HUES64 (cell line): ENCODE data around the gene ASXL2.

Experiments
- H3K27ac ChIP-seq: 2 replicates; pipeline ENCODE4 v1.7.0; 2013; ENCODE audit warnings: low read depth, low read length, inconsistent platforms
- H3K27me3 ChIP-seq: 2 replicates; pipeline ENCODE4 v1.6.1; 2013; ENCODE audit warnings: mild to moderate bottlenecking, low read length; ENCODE audit not compliant: insufficient read depth
- H3K36me3 ChIP-seq: 2 replicates; pipeline ENCODE4 v1.6.1; 2013; ENCODE audit warnings: mild to moderate bottlenecking, low read length; ENCODE audit not compliant: insufficient read depth
- H3K4me1 ChIP-seq: 2 replicates; pipeline ENCODE4 v1.6.1; 2013; ENCODE audit warnings: mild to moderate bottlenecking, low read length, moderate library complexity; ENCODE audit not compliant: insufficient read depth
- H3K4me3 ChIP-seq: 2 replicates; pipeline ENCODE4 v1.5.1; 2013; ENCODE audit warnings: mild to moderate bottlenecking, low read length, moderate library complexity
- H3K9ac ChIP-seq: 2 replicates; pipeline ENCODE4 v1.6.1; 2013; ENCODE audit warnings: mild to moderate bottlenecking, low read depth, low read length
- H3K9me3 ChIP-seq: 2 replicates; pipeline ENCODE4 v1.6.1; 2013; ENCODE audit warnings: low read depth, low read length; ENCODE audit not compliant: insufficient read depth
- WGBS: fragments of 150-250, 120-280 bp; methylation state at CpG from one replicate; pipeline ENCODE4 v1.1.7; 2013; ENCODE audit warnings: missing lambda C conversion rate; 5-methylcytosine and 5-hydroxymethylcytosine counted together

The ASXL2 gene

GRCh38 chr2:25757906-25758305 is 120.4 kb downstream of the ASXL2 start:
- Histone ChIP-seq H3K36me3 (peaks cover 82% of the 10 kb centered on the region), H3K27ac (0 out of 2 replicates have a peak overlapping the region, but pooled peaks have one; percentile 8), H3K9me3 (no peaks in the 10 kb centered on the region), H3K4me1 (no peaks in the 10 kb centered on the region), H3K4me3 (no peak overlapping the region), H3K9ac (no peak overlapping the region), H3K27me3 (no peaks in the 10 kb centered on the region)
- 100% methylated on average over 1 of the region's 1 CpG for WGBS

- 97% methylated on average over 4 of the region's 4 CpGs for WGBS
- Histone ChIP-seq H3K9ac (no peak overlapping the region), H3K36me3 (peaks cover 83% of the 10 kb centered on the region), H3K9me3 (no peaks in the 10 kb centered on the region), H3K4me1 (no peaks in the 10 kb centered on the region), H3K4me3 (no peak overlapping the region), H3K27me3 (no peaks in the 10 kb centered on the region), H3K27ac (no peak overlapping the region)
Measured at GRCh38 chr2:25756536-25756935, 121.8 kb downstream of the ASXL2 start.

GRCh38 chr2:25749676-25750075 is 128.6 kb downstream of the ASXL2 start:
- H3K9ac ChIP-seq = no peak overlapping the region
- H3K4me1 ChIP-seq = no peaks in the 10 kb centered on the region
- no peak overlapping the region for H3K4me3 ChIP-seq
- no peaks in the 10 kb centered on the region for H3K27me3 ChIP-seq
- 98% methylated on average over 5 of the region's 5 CpGs for WGBS
- no peaks in the 10 kb centered on the region for H3K9me3 ChIP-seq
- H3K36me3 ChIP-seq = peaks cover 84% of the 10 kb centered on the region
- no peak overlapping the region for H3K27ac ChIP-seq

- Histone ChIP-seq H3K4me3 (no peak overlapping the region), H3K9me3 (no peaks in the 10 kb centered on the region), H3K9ac (no peak overlapping the region), H3K27ac (no peak overlapping the region), H3K36me3 (peaks cover 63% of the 10 kb centered on the region), H3K4me1 (peaks cover 29% of the 10 kb centered on the region), H3K27me3 (no peaks in the 10 kb centered on the region)
- 94% methylated on average over 8 of the region's 8 CpGs for WGBS
Measured at GRCh38 chr2:25744055-25744454, 134.2 kb downstream of the ASXL2 start.

- Histone ChIP-seq H3K4me3 (no peak overlapping the region), H3K27ac (no peak overlapping the region), H3K27me3 (no peaks in the 10 kb centered on the region), H3K9me3 (no peaks in the 10 kb centered on the region), H3K9ac (no peak overlapping the region), H3K4me1 (peaks cover 29% of the 10 kb centered on the region), H3K36me3 (peaks cover 55% of the 10 kb centered on the region)
- 84% methylated on average over 5 of the region's 5 CpGs for WGBS
Measured at GRCh38 chr2:25743132-25743830, 135.0 kb downstream of the ASXL2 start.

GRCh38 chr2:25742501-25742900 is 135.8 kb downstream of the ASXL2 start:
- Histone ChIP-seq H3K4me3 (no peak overlapping the region), H3K9ac (no peak overlapping the region), H3K27ac (no peak overlapping the region), H3K36me3 (peaks cover 50% of the 10 kb centered on the region), H3K27me3 (no peaks in the 10 kb centered on the region), H3K9me3 (no peaks in the 10 kb centered on the region), H3K4me1 (peaks cover 29% of the 10 kb centered on the region)
- 95% methylated on average over 1 of the region's 1 CpG for WGBS

- peak overlapping the region; percentile 72; the same call in 1 of the 2 replicates for H3K27ac ChIP-seq
- peaks cover 36% of the 10 kb centered on the region for H3K36me3 ChIP-seq
- no peaks in the 10 kb centered on the region for H3K9me3 ChIP-seq
- no peaks in the 10 kb centered on the region for H3K27me3 ChIP-seq
- no peak overlapping the region for H3K4me3 ChIP-seq
- WGBS = 66% methylated on average over 6 of the region's 6 CpGs
- H3K9ac ChIP-seq = no peak overlapping the region
- peaks cover 29% of the 10 kb centered on the region for H3K4me1 ChIP-seq
Measured at GRCh38 chr2:25740810-25741381, 137.4 kb downstream of the ASXL2 start.

GRCh38 chr2:25738383-25739343 is 139.6 kb downstream of the ASXL2 start:
- peaks cover 22% of the 10 kb centered on the region for H3K36me3 ChIP-seq
- H3K27ac ChIP-seq = no peak overlapping the region
- H3K27me3 ChIP-seq = no peaks in the 10 kb centered on the region
- no peak overlapping the region for H3K4me3 ChIP-seq
- no peak overlapping the region for H3K9ac ChIP-seq
- 92% methylated on average over 3 of the region's 3 CpGs for WGBS
- peaks cover 52% of the 10 kb centered on the region for H3K4me1 ChIP-seq
- no peaks in the 10 kb centered on the region for H3K9me3 ChIP-seq

GRCh38 chr2:25736899-25737515 is 141.3 kb downstream of the ASXL2 start:
- H3K9me3 ChIP-seq = no peaks in the 10 kb centered on the region
- no peak overlapping the region for H3K27ac ChIP-seq
- 94% methylated on average over 5 of the region's 6 CpGs for WGBS
- H3K9ac ChIP-seq = no peak overlapping the region
- H3K4me1 ChIP-seq = peaks cover 44% of the 10 kb centered on the region
- peaks cover 5% of the 10 kb centered on the region; the same call in 1 of the 2 replicates for H3K36me3 ChIP-seq
- H3K4me3 ChIP-seq = no peak overlapping the region
- no peaks in the 10 kb centered on the region for H3K27me3 ChIP-seq

GRCh38 chr2:25735835-25736234 is 142.5 kb downstream of the ASXL2 start:
- WGBS = 93% methylated on average over 1 of the region's 1 CpG
- H3K36me3 ChIP-seq = no peaks in the 10 kb centered on the region
- no peak overlapping the region for H3K27ac ChIP-seq
- H3K9ac ChIP-seq = no peak overlapping the region
- no peaks in the 10 kb centered on the region for H3K9me3 ChIP-seq
- H3K4me1 ChIP-seq = peaks cover 32% of the 10 kb centered on the region
- H3K4me3 ChIP-seq = no peak overlapping the region
- H3K27me3 ChIP-seq = no peaks in the 10 kb centered on the region
